Natural killer cell (primary cell): ENCODE measurements around the gene PDE6A. TPM values are rescaled to one million over a fixed set of nuclear protein-coding genes. Genes with fewer than 3 reads are reported as not detected.

Source experiments
- ATAC-seq, 3 donors: fragments of 150-1000 bp in 2 of 3; fragments of 200-7000 bp in 1 of 3; cut with Tn5 transposase; 1 replicate in 1 of 3; 2 replicates in 2 of 3; pipeline ENCODE4 v1.10.0; 2021; ENCODE audit warnings: mild to moderate bottlenecking in 2 of 3, moderate library complexity in 2 of 3
- DNase-seq, 2 donors: peaks; one replicate each; pipeline versions ENCODE4 v3.0.0 to v3.0.0-alpha.2; 2013 to 2021; ENCODE audit warnings: mixed read lengths in 1 of 2
- H3K27ac ChIP-seq: one replicate; pipeline ENCODE4 v1.5.1; 2013; ENCODE audit warnings: mild to moderate bottlenecking, low read length
- H3K27me3 ChIP-seq: one replicate; pipeline ENCODE4 v1.6.1; 2013; ENCODE audit warnings: low read length; ENCODE audit not compliant: control insufficient read depth, insufficient read depth
- H3K36me3 ChIP-seq: one replicate; pipeline ENCODE4 v1.6.1; 2013; ENCODE audit warnings: low read length; ENCODE audit not compliant: control insufficient read depth, insufficient read depth
- H3K4me1 ChIP-seq: one replicate; pipeline ENCODE4 v1.6.1; 2013; ENCODE audit warnings: low read length; ENCODE audit not compliant: control insufficient read depth, insufficient read depth
- H3K4me3 ChIP-seq: one replicate; pipeline ENCODE4 v1.5.1; 2013; ENCODE audit warnings: low read length
- H3K9me3 ChIP-seq: one replicate; pipeline ENCODE4 v1.6.1; 2013; ENCODE audit warnings: low read length; ENCODE audit not compliant: control insufficient read depth, insufficient read depth
- H3K27ac Mint-ChIP-seq, 2 donors: one replicate each; pipeline ENCODE4 v1.8.0; 2022; ENCODE audit warnings: mild to moderate bottlenecking in 2 of 2, mixed read lengths in 2 of 2, moderate library complexity in 1 of 2
- H3K27me3 Mint-ChIP-seq, 2 donors: one replicate each; pipeline ENCODE4 v1.8.0; 2022; ENCODE audit warnings: low read depth in 2 of 2, mixed read lengths in 2 of 2
- H3K36me3 Mint-ChIP-seq: one replicate; pipeline ENCODE4 v1.8.0; 2022; ENCODE audit warnings: mixed read lengths
- H3K4me1 Mint-ChIP-seq, 2 donors: one replicate each; pipeline ENCODE4 v1.8.0; 2022; ENCODE audit warnings: mixed read lengths in 2 of 2
- H3K4me3 Mint-ChIP-seq: one replicate; pipeline ENCODE4 v1.8.0; 2022; ENCODE audit warnings: mild to moderate bottlenecking, moderate library complexity, mixed read lengths
- H3K9me3 Mint-ChIP-seq, 2 donors: one replicate each; pipeline ENCODE4 v1.8.0; 2022; ENCODE audit warnings: mixed read lengths in 2 of 2
- CTCF ChIP-seq: fragments of 200-600 bp; IDR thresholded peaks from one replicate; pipeline ENCODE4 v1.8.0; 2022; ENCODE audit warnings: antibody characterized with exemption
- WGBS: methylation state at CpG from one replicate; pipeline ENCODE4 v1.1.7; 2013; ENCODE audit warnings: missing lambda C conversion rate; ENCODE audit not compliant: insufficient coverage; 5-methylcytosine and 5-hydroxymethylcytosine counted together
- intact Hi-C: fragments of 100-400 bp; cut with micrococcal nuclease; formaldehyde crosslinking; loops from one replicate; pipeline ENCODE4 v1.14.2; 2022
- total RNA-seq, 4 donors: library from RNA; stranded (reverse); fragments of 120-200 nt in 1 of 4; gene quantifications; one replicate each; pipeline versions ENCODE4 v1.2.3 to v1.2.4, GENCODE V29; 2013 to 2022

Gene PDE6A
- total RNA-seq, 3 donors from 2014 or later (not counting 1 experiment from before 2014, with no cell fraction given) = not detected

- H3K27me3 ChIP-seq = no peaks in the 10 kb centered on the region
- H3K4me1 ChIP-seq = no peaks in the 10 kb centered on the region
- ATAC-seq (no peak), DNase-seq (no peak)
- Mint-ChIP-seq H3K27ac (no peak overlapping the region), H3K9me3 (no peaks in the 10 kb centered on the region), H3K36me3 (no peaks in the 10 kb centered on the region), H3K27me3 (no peaks in the 10 kb centered on the region), H3K4me3 (no peak overlapping the region), H3K4me1 (no peaks in the 10 kb centered on the region)
- no peaks in the 10 kb centered on the region for H3K9me3 ChIP-seq
- intact Hi-C loops = no loop called here
- H3K4me3 ChIP-seq = no peak overlapping the region
- 89% methylated on average over 5 of the region's 5 CpGs for WGBS
- no peak for TF ChIP-seq CTCF
- H3K27ac ChIP-seq = no peak overlapping the region
- H3K36me3 ChIP-seq = no peaks in the 10 kb centered on the region
These were observed 136.2 kb downstream of the PDE6A start for GRCh38 chr5:149808264-149808982.

Other genes with a start within 250 kb of the PDE6A start
- 1 to 10 TPM; 1.7 to 2.6 (median 2.5) TPM for gene PPARGC1B, start 214.5 kb downstream of the PDE6A start, total RNA-seq
- gene SLC26A2, start 16.0 kb upstream of the PDE6A start, total RNA-seq = 10 to 100 TPM in 1 of 3 donors, 1 to 10 TPM in 2; 6.2 to 10.9 (median 8.1) TPM
- 1 to 10 TPM; 1.8 to 3.9 (median 2.5) TPM for gene TIGD6, start 55.9 kb upstream of the PDE6A start, total RNA-seq
- gene HMGXB3, start 55.9 kb upstream of the PDE6A start, total RNA-seq = 10 to 100 TPM; 39.0 to 46.5 (median 45.8) TPM
- 10 to 100 TPM in 1 of 3 donors, 1 to 10 TPM in 2; 4.9 to 39.0 (median 7.8) TPM for gene CSF1R, start 141.8 kb upstream of the PDE6A start, total RNA-seq
- 10 to 100 TPM; 44.8 to 93.1 (median 61.6) TPM for gene PDGFRB, start 211.1 kb upstream of the PDE6A start, total RNA-seq
- gene CDX1, start 222.0 kb upstream of the PDE6A start, total RNA-seq = not detected
- gene SLC6A7, start 245.3 kb upstream of the PDE6A start, total RNA-seq = not detected